NCI-H2227 (cell line): ENCODE data around the gene COL6A2.

Source experiments
- DNase-seq: peaks from one replicate; lab custom pipeline; 2025; ENCODE audit not compliant: unreplicated experiment; lab: John Stamatoyannopoulos, UW

COL6A2 gene

GRCh38 chr21:46124926-46125845 is 27.3 kb downstream of the COL6A2 start:
- DNase-seq = no peak

- DNase-seq = no peak
Measured at GRCh38 chr21:46125846-46126301, 28.0 kb downstream of the COL6A2 start.

GRCh38 chr21:46126309-46127238 is 28.7 kb downstream of the COL6A2 start:
- DNase-seq = no peak

- no peak for DNase-seq
Measured at GRCh38 chr21:46127239-46128105, 29.6 kb downstream of the COL6A2 start.

GRCh38 chr21:46128106-46128932 is 30.4 kb downstream of the COL6A2 start:
- DNase-seq = no peak

- DNase-seq = no peak
Measured at GRCh38 chr21:46128933-46129571, 31.1 kb downstream of the COL6A2 start.

- DNase-seq = no peak
Measured at GRCh38 chr21:46129846-46130651, 32.1 kb downstream of the COL6A2 start.

GRCh38 chr21:46130831-46131587 is 33.1 kb downstream of the COL6A2 start:
- DNase-seq = no peak

- no peak for DNase-seq
Measured at GRCh38 chr21:46131588-46131837, 33.6 kb downstream of the COL6A2 start.

GRCh38 chr21:46131838-46132651 is 34.1 kb downstream of the COL6A2 start:
- no peak for DNase-seq

GRCh38 chr21:46135782-46136395 is 38.0 kb downstream of the COL6A2 start:
- DNase-seq = no peak

- DNase-seq = no peak
Measured at GRCh38 chr21:46136739-46137349, 38.9 kb downstream of the COL6A2 start.

- no peak for DNase-seq
Measured at GRCh38 chr21:46137908-46138307, 40.0 kb downstream of the COL6A2 start.

- DNase-seq = no peak
Measured at GRCh38 chr21:46138383-46138970, 40.6 kb downstream of the COL6A2 start.

- DNase-seq = no peak
Measured at GRCh38 chr21:46139686-46140085, 41.8 kb downstream of the COL6A2 start.
